SK-N-SH treated with all-trans-retinoic acid at 6 μM for 48 hours (cell line): ENCODE data around the gene RPL41.

ENCODE experiments used
- ARNTL ChIP-seq: fragments of 450-650 bp; formaldehyde crosslinking; IDR thresholded peaks from 2 replicates; pipeline ENCODE4 v1.5.0; 2020; ENCODE audit warnings: low read depth, mild to moderate bottlenecking, moderate library complexity, borderline replicate concordance
- ZNF565 ChIP-seq: fragments of 450-650 bp; formaldehyde crosslinking; conservative IDR thresholded peaks from 2 replicates; pipeline ENCODE4 v1.5.0; 2020; ENCODE audit warnings: low read depth, mild to moderate bottlenecking, moderate library complexity

- TF ChIP-seq ARNTL (CRISPR knock-in tag): no peak
- TF ChIP-seq ZNF565 (CRISPR knock-in tag): no peak
Measured at GRCh38 chr12:56081393-56082347, 34.8 kb upstream of the RPL41 start.
